ENCODE data around the gene MDFIC2.

The MDFIC2 gene

DNA sequence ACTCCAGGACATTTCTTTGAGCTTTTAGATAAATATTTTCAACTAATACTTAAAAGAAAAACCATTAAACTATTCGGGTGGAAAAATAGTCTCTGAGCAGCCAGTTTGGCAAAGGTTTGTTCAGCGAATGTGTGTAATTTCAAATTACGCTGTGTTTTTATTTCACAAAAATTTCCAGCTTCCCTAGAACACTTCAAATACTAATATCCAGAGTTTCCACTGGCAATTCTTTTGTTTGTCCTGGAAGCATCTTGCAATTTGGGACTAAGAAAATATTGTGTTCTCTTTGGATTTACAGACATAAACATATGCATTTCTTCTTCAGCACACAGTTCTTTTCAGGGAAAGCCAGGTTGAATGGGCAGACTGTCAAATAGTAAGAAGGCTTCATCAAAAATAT lies 61.9 kb downstream of the MDFIC2 start:
- TF ChIP-seq CTCF (IDR thresholded peaks at IDR 0.05; ENCODE audit: poor library complexity, severe bottlenecking): no peak
- Histone ChIP-seq H3K4me1 (ENCODE audit: insufficient read depth, poor library complexity, severe bottlenecking) (no peaks in the 10 kb centered on the region), H3K27me3 (ENCODE audit: insufficient read depth, poor library complexity, severe bottlenecking) (no peaks in the 10 kb centered on the region), H3K27ac (ENCODE audit: poor library complexity, severe bottlenecking) (no peak overlapping the region), H3K9me3 (ENCODE audit: severe bottlenecking) (no peaks in the 10 kb centered on the region), H3K4me3 (ENCODE audit: severe bottlenecking) (no peak overlapping the region), H3K36me3 (ENCODE audit: low read depth) (no peaks in the 10 kb centered on the region)
- no peak for ATAC-seq (ENCODE audit: low read depth)
- no peak for DNase-seq (ENCODE audit: low spot score)

- DNase-seq (ENCODE audit: low spot score): no peak
- no peak for TF ChIP-seq CTCF (IDR thresholded peaks at IDR 0.05; ENCODE audit: poor library complexity, severe bottlenecking)
- Histone ChIP-seq H3K4me1 (ENCODE audit: insufficient read depth, poor library complexity, severe bottlenecking) (no peaks in the 10 kb centered on the region), H3K9me3 (ENCODE audit: severe bottlenecking) (no peaks in the 10 kb centered on the region), H3K27ac (ENCODE audit: poor library complexity, severe bottlenecking) (peak overlapping the region; percentile 28), H3K27me3 (ENCODE audit: insufficient read depth, poor library complexity, severe bottlenecking) (no peaks in the 10 kb centered on the region), H3K4me3 (ENCODE audit: severe bottlenecking) (no peak overlapping the region), H3K36me3 (ENCODE audit: low read depth) (no peaks in the 10 kb centered on the region)
- peak; percentile 73 for ATAC-seq (ENCODE audit: low read depth)
Observed at GRCh38 chr3:70249509-70250160, 62.8 kb downstream of the MDFIC2 start.

DNA sequence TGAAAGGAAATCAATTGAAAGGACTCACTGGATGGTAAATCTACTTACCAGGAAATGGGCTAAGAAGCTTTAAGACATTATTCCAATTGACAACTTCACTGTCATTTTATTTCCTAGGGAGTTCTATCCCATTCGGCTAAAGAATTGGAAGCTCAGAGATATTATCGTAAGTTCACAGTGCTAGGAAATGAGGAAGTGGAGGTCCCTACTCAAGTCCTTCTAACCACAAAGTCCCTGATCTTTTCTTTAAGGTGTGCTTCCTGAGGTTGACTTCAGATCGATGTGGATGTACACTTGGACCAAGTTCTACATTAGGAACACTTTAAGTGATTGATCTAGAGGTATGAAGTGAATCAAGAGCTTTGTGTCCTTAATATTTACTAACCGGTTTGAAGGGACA lies 63.6 kb downstream of the MDFIC2 start:
- Histone ChIP-seq H3K4me3 (ENCODE audit: severe bottlenecking) (no peak overlapping the region), H3K27me3 (ENCODE audit: insufficient read depth, poor library complexity, severe bottlenecking) (no peaks in the 10 kb centered on the region), H3K4me1 (ENCODE audit: insufficient read depth, poor library complexity, severe bottlenecking) (no peaks in the 10 kb centered on the region), H3K36me3 (ENCODE audit: low read depth) (no peaks in the 10 kb centered on the region), H3K27ac (ENCODE audit: poor library complexity, severe bottlenecking) (peak overlapping the region; percentile 28), H3K9me3 (ENCODE audit: severe bottlenecking) (no peaks in the 10 kb centered on the region)
- no peak for DNase-seq (ENCODE audit: low spot score)
- ATAC-seq (ENCODE audit: low read depth): no peak
- no peak for TF ChIP-seq CTCF (IDR thresholded peaks at IDR 0.05; ENCODE audit: poor library complexity, severe bottlenecking)

DNA sequence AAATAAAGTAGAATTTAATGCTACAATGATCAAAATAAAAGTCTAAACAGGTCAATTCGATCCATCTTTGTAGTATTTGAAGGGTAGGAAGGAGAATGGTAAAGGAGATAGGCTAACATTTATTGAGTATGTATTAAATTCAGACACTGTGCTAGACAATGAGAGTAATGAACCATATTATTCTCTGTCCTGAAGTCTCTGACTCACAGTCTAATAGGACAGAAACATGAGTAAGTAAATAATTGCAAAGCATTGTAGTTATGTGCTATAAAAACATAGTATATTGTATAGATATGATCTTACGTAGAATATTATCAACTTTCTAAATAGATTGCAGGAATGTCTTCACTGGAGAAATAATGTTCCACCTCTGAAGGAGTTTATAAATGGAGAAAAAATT lies 64.5 kb downstream of the MDFIC2 start:
- no peaks in the 10 kb centered on the region for H3K36me3 ChIP-seq (ENCODE audit: low read depth)
- H3K9me3 ChIP-seq (ENCODE audit: severe bottlenecking): no peaks in the 10 kb centered on the region
- peak; percentile 76 for ATAC-seq (ENCODE audit: low read depth)
- no peak for TF ChIP-seq CTCF (IDR thresholded peaks at IDR 0.05; ENCODE audit: poor library complexity, severe bottlenecking)
- H3K27ac ChIP-seq (ENCODE audit: poor library complexity, severe bottlenecking): peak overlapping the region; percentile 28
- no peaks in the 10 kb centered on the region for H3K27me3 ChIP-seq (ENCODE audit: insufficient read depth, poor library complexity, severe bottlenecking)
- DNase-seq (ENCODE audit: low spot score): no peak
- H3K4me3 ChIP-seq (ENCODE audit: severe bottlenecking): no peak overlapping the region
- no peaks in the 10 kb centered on the region for H3K4me1 ChIP-seq (ENCODE audit: insufficient read depth, poor library complexity, severe bottlenecking)

DNA sequence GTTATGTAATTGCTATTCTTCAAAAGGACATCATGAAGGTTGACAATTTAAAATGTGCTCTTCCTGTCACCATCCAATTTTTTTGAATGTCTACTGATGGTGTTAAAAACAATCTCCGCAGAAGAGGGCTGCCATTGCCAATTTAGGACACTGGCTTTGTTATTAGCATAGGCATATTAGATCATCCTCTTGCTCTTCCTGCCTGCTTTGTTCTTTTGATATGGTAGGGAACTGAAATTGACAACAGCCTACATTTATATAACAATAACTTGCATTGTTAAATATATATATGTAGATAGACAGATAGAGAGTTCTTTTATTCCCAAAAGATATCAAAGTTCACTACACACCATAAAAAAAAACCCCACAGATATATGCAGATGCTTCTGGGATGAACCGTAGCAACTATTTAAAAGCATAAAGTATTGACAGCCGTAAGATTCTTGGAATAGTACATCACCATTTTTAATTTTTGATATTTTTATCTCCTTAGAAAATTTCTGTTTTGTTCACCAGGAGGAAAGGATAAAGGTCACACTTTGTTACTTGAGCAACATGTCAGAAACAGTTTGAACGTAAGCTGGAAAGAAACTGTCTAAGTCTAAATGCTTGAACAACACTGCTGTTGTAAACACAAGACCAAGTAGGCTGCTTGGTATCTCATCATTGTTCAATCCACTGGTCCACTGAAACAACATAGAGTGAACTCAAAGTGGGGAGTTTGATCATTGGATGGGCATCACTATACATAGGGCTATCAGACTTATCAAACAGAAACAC lies 66.5 kb downstream of the MDFIC2 start:
- DNase-seq (ENCODE audit: low spot score): no peak
- no peak for TF ChIP-seq CTCF (IDR thresholded peaks at IDR 0.05; ENCODE audit: poor library complexity, severe bottlenecking)
- H3K4me3 ChIP-seq (ENCODE audit: severe bottlenecking): no peak overlapping the region
- H3K9me3 ChIP-seq (ENCODE audit: severe bottlenecking): no peaks in the 10 kb centered on the region
- H3K27ac ChIP-seq (ENCODE audit: poor library complexity, severe bottlenecking): no peak overlapping the region
- no peaks in the 10 kb centered on the region for H3K36me3 ChIP-seq (ENCODE audit: low read depth)
- no peak for ATAC-seq (ENCODE audit: low read depth)
- H3K27me3 ChIP-seq (ENCODE audit: insufficient read depth, poor library complexity, severe bottlenecking): no peaks in the 10 kb centered on the region
- H3K4me1 ChIP-seq (ENCODE audit: insufficient read depth, poor library complexity, severe bottlenecking): no peaks in the 10 kb centered on the region

Data from RWPE2 (cell line).